Gastroesophageal sphincter (tissue), 2 donors: ENCODE measurements around the gene EML3.

Experiments
- EP300 ChIP-seq: sonication (generic); formaldehyde crosslinking; IDR thresholded peaks from one replicate; pipeline ENCODE4 v1.6.1; 2017; ENCODE audit warnings: antibody characterized with exemption, mild to moderate bottlenecking
- POLR2A ChIP-seq, 2 donors: fragments of 450-650 bp; IDR thresholded peaks; one replicate each; pipeline ENCODE4 v1.6.1; 2017; ENCODE audit warnings: antibody characterized with exemption in 2 of 2, mild to moderate bottlenecking in 2 of 2, moderate library complexity in 1 of 2

DNA sequence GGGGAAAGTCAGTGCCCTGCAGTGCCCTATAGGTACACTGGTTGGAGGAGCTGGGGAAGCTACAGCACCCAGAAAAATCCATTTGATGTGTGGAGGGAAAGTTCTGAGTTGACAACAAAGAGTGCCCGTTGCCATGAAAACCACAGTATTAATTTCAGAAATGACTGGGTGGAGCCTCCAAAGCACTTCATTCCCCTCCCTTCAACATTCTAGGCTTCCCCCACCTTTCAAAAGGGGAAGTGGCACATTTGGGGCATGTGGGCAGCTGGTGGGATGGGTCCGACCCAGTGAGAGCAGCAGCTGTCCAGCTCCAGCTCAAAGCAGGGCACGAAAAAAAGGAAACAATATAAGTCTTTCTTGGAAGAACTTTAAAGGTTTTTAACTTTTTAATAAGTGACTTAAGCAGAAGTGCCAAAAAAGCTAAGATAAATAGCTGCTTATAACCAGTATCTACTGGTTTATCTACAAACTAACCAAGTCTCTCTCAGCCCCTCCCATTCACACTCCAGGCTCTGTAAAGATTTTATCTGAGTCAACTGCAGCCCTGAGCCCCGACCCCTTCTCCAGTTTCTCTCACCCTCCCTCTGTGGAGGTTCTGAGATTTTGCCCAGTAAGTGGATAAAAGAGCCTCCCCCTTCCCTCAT lies 57.0 kb downstream of the EML3 start:
- TF ChIP-seq POLR2A (IDR thresholded peaks at IDR 0.05), result no peak
- no peak for TF ChIP-seq EP300
